ENCODE measurements around the gene LRRC8E. TPM values are rescaled to one million over a fixed set of nuclear protein-coding genes. Genes with fewer than 3 reads are reported as not detected.
A peak's percentile ranks its signal among the peaks of the same experiment; 100 is the strongest.

The LRRC8E gene
- total RNA-seq, 1 donor from 2014 or later = 4.3 TPM

GRCh38 chr19:7944177-7944761 is 56.0 kb downstream of the LRRC8E start:
- Mint-ChIP-seq H3K9me3 (no peaks in the 10 kb centered on the region), H3K27me3 (no peaks in the 10 kb centered on the region), H3K4me1 (ENCODE audit: unreplicated experiment) (peaks cover 22% of the 10 kb centered on the region), H3K4me3 (peak overlapping the region; percentile 97), H3K27ac (peak overlapping the region; percentile 99), H3K36me3 (no peaks in the 10 kb centered on the region)
- peak; percentile 89 for DNase-seq (ENCODE audit: extremely low spot score, unreplicated experiment)
- peak; percentile 97 for TF ChIP-seq CTCF (conservative IDR thresholded peaks at IDR 0.05)

- Mint-ChIP-seq H3K27ac (no peak overlapping the region), H3K9me3 (no peaks in the 10 kb centered on the region), H3K27me3 (no peaks in the 10 kb centered on the region), H3K36me3 (no peaks in the 10 kb centered on the region), H3K4me1 (ENCODE audit: unreplicated experiment) (peaks cover 14% of the 10 kb centered on the region), H3K4me3 (no peak overlapping the region)
- DNase-seq (ENCODE audit: extremely low spot score, unreplicated experiment) = no peak
- TF ChIP-seq CTCF (conservative IDR thresholded peaks at IDR 0.05) = no peak
Observed at GRCh38 chr19:7947939-7948338, 59.6 kb downstream of the LRRC8E start.

Other genes with a start within 250 kb of the LRRC8E start
- not detected in 2 replicates for gene RETN, start 219.5 kb upstream of the LRRC8E start, total RNA-seq (ENCODE audit: low replicate concordance)
- gene MCEMP1, start 211.4 kb upstream of the LRRC8E start, total RNA-seq (ENCODE audit: low replicate concordance) = not detected in 2 replicates
- 92.6 and 107 TPM in 2 replicates for gene TRAPPC5, start 207.7 kb upstream of the LRRC8E start, total RNA-seq (ENCODE audit: low replicate concordance)
- gene FCER2, start 186.4 kb upstream of the LRRC8E start, total RNA-seq (ENCODE audit: low replicate concordance) = not detected in 2 replicates
- gene CLEC4G, start 156.4 kb upstream of the LRRC8E start, total RNA-seq (ENCODE audit: low replicate concordance) = not detected in 2 replicates
- not detected in 2 replicates for gene CD209, start 141.0 kb upstream of the LRRC8E start, total RNA-seq (ENCODE audit: low replicate concordance)
- 0.48 and 0.69 TPM in 2 replicates for gene CLEC4M, start 125.3 kb upstream of the LRRC8E start, total RNA-seq (ENCODE audit: low replicate concordance)
- 11.7 and 19.0 TPM in 2 replicates for gene EVI5L, start 58.3 kb upstream of the LRRC8E start, total RNA-seq (ENCODE audit: low replicate concordance)
- gene PRR36, start 14.1 kb upstream of the LRRC8E start, total RNA-seq (ENCODE audit: low replicate concordance) = 8.5 and 10.9 TPM in 2 replicates
- gene MAP2K7, start 15.4 kb downstream of the LRRC8E start, total RNA-seq (ENCODE audit: low replicate concordance) = 38.2 and 42.2 TPM in 2 replicates
- gene TGFBR3L, start 26.3 kb downstream of the LRRC8E start, total RNA-seq (ENCODE audit: low replicate concordance) = 1.1 and 2.4 TPM in 2 replicates
- gene SNAPC2, start 31.8 kb downstream of the LRRC8E start, total RNA-seq (ENCODE audit: low replicate concordance) = 13.7 and 15.0 TPM in 2 replicates
- 50.0 and 57.8 TPM in 2 replicates for gene CTXN1, start 37.6 kb downstream of the LRRC8E start, total RNA-seq (ENCODE audit: low replicate concordance)
- gene TIMM44, start 55.2 kb downstream of the LRRC8E start, total RNA-seq (ENCODE audit: low replicate concordance) = 73.7 and 80.4 TPM in 2 replicates
- 92.1 and 124 TPM in 2 replicates for gene ELAVL1, start 117.1 kb downstream of the LRRC8E start, total RNA-seq (ENCODE audit: low replicate concordance)
- gene CCL25, start 164.2 kb downstream of the LRRC8E start, total RNA-seq (ENCODE audit: low replicate concordance) = 1.4 and 5.6 TPM in 2 replicates

Data from type B pancreatic cell (in vitro differentiated cells).